Stimulated activated CD4-positive, alpha-beta T cell treated with anti-CD3 and anti-CD28 coated beads, Interleukin-12 subunit alpha, Interleukin-12 subunit beta, amount 100 ng/mL, for 4 hours (primary cell): ENCODE measurements around the gene LANCL2.

Experiments used
- DNase-seq: peaks from one replicate; pipeline ENCODE4 v3.0.0-alpha.2; 2020

LANCL2 gene

DNA sequence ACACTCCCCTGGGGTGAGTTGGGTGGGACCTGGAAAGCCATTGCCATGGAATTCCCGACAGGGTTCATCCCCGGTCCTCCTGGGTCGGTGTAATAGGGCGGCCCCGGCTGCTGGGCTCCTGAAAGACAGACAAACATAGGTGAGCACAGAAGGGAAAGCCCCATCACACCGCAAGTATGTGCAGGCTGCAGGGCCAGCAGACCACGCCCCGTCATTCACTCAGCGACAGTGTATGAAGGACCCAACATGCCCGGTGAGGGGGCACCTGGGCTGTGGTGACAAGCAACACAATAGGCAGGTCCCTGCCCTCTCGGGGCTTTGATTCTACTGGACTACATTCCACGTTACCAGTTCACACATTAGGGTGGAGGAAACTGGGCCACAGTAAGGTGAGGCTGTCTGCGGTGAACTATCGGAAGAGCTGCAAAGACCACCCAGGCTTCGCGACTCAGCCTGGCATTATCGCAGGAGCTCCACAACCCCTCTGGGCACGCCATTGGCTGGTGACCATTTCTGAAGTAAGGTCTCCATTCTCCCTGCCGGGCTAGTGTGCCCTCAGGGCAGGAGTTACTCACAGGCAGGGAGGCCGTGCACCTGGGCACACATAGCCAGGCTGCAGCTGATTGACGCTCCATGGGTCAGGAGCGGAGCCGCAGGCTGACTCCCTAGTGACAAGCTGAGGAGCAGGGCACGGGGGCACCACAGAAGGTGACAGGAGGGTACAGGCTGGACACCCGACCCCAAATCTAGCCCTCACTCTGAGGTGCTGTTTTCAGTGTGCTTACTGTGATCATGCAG lies 108.0 kb downstream of the LANCL2 start:
- DNase-seq: no peak

DNA sequence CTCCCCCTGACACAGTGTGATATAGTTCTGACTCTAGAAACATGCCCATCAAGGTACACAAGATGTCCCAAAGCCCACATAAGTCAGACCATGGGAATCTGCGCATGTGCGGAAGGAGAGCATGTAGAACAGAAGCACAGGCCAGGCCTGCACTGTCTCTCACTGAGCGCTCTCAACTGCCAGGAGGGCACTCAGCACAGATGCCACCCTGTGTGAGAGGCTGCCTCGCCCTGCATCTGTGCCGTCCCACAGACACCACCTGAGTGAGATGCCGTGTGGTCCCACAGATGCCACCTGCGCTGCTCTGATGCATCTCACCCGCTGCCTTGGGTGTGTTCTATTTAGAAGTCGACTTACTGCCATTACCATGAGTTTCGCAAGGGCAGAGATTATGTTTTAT lies 108.8 kb downstream of the LANCL2 start:
- DNase-seq: no peak

DNA sequence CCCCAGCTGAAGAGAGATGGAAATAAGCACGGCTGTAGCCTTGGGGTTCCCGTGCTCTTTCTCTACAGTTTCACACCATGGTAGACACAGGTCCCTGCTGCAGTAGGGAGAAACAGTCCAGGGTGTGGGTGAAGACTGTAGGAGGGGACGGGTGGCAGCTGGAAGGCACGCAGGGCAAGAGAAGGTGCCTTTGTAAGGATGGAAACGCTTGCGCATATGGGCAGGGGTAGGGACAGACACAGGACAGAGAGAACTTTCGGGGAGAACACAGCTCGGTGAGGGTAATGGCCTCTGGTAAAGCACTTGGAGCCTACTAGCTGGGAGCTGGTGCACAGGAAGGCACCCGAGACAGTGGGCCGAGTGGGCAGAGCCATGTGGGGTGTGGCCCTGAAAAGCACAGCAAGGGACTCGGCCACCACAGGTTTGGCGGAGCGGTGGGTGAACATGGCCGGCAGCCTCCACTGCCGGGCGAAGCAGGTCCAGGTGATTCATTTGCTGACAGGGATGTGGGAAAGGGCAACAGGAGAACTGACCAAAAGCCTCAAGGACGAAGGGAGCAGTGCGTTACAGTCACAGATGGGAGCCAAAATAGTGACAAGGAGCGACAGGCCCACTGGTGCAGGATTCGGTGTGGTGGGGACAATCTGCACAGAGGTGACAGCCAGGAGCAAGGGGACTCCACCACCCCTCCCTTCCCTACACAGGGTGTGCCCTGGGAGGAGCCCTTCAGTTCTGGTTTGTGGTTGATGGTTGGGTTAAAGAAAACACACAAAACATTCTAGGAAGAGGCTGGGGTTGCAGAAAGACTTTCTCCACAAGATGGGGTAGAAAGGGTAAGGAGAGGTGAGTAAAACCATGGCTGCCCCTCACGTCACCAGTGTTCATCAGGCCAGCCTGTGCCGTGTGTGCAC lies 110.1 kb downstream of the LANCL2 start:
- DNase-seq: no peak

DNA sequence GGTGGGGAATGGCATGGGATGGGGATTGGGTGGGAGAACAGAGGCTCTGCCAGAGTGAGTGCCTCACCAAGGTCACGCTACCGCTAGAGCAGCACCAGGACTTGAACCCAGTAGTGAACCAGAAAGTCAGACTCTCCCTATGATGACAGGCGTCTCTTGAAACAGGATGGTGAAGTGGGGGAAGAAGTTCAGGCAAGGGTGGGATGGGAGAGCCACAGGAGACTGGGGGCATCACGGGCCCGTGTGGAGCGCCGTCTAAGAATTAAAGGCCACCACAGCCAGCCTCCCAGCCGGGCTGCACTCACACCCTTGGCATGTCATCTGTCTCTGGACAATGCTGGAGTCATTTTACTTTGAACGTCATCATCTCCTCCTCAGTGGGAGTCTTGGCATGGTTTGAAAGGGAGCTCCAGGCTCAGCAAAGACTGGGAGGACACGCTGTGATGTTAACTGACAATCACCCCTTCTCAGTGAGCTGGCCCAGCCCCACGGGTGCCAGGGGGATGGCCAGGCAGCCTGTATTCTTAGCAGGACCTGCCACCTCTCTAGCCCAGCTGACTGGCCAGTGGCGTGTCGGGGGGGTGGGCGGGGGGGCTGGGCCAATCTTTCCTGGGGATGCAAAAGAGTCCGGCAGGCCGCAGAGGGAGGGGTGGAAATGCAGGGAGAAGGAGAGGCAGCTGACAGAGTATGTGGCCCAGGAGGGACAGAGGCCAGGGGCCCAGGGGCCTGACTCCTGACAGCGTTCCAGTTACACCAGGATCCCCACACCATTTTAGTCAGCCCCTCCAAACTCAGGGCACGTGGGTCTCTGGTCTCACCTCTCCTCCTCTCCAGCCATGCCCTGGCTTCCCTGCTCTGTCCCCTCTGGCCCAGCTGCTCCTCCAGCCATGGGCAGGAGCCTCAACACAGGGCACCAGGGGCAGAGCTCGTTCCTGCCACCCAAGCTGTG lies 111.0 kb downstream of the LANCL2 start:
- no peak for DNase-seq

DNA sequence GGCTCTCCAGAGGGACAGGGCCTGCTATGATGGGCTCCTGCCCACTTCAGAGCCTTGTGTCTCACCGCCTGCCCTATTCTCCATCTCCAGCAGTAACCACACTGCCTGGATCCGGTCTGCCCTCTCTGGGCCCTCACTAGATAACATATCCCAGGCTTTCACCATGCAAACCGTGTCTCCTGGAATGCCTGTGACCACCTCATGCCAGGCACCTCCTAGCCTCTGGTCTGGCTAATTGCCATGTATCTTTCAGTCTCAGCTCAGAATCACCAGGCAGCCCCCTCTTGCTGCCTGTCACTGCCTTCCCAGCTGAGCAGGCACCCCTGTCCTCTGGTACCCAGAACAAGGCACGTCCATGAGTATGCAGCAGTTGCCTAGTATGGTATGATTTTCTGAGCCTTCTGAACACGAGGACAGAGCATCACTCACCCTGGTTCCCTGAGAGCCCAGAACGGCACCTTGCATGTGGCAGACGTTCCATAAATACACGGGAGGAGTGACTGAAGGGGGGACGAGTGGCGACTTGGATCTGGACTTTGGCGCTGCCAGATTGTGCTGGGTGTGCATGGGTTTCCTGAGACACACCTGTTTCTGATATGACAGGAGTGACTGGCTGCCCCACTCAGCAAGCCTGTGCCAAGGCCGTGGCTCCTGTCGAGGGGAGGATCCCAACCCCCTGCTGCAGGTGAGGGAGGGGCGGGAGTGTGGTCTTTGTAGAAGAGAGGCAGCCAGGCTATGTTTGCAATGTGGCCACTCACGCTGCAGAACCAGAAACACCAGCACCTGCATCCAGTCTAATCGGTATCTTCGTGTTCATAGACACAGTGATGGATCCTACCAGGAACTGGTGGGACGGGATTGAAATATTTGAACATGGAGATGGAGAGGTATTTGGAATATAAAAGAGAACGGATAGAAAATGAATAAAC lies 112.0 kb downstream of the LANCL2 start:
- no peak for DNase-seq

DNA sequence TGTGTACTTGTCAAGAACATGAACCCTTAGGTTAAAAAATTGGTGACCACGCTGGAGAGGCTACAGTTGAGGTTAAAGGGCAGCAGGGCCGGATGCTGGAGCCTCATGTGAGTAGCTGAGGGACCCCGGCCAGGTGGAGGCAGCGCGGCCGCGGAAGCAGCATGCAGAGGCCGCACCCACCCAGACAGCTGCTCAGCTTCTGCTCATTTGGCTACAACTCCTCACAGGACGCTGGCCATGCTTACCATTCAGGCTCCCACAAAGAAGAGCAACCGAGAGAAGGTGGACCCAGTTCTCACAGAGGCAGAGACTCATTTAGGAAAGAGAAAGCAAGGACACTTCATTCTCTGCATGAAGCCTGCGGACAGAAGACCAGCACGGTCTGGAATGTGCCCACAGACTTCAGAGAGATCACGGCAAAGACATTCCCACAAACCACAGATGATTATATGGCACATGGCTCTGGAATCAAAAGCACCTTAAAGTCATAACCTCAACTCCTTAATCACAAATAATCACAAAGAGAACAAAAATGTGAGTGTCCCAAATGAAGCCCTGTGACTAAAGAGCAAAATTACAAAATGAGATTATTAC lies 112.7 kb downstream of the LANCL2 start:
- no peak for DNase-seq

DNA sequence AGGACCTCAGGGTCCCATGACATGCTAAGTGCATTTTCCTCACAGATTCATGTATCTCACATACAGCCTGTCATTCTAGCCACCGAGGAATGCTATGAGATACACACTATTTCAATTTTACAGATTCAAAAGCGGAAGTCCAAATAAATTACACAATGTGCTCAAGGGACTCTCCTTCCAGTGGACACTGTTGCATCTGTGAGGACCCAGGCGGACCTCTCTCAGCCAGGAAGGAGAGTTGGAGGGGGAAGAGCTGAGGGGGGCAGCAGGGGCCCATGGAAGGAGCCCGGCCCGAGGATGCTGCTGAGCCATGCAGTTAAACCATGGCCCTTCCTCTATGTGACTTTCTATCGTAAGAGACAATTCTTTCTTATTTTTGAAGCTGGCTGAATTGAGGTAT lies 113.6 kb downstream of the LANCL2 start:
- DNase-seq: no peak

DNA sequence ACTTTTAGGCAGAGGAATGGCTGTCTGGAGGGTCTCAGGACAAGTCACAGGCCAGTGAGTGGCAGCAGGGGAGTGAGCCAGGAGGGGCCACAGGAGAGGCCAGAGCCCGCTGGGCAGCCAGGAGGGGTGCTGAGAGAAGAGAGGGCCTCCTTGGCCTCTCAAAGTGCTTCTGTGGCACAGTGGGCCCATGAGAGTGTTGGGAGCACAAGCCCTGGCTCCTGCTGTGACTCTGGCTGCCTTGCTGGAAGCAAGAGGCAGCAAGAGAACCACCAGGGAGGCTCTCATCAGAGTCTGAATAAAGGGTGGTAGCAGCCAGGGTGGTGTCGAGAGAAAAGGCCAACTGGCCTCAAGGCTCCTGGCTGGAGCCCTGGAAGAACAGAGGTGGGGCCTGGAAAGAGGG lies 116.0 kb downstream of the LANCL2 start:
- DNase-seq: no peak

DNA sequence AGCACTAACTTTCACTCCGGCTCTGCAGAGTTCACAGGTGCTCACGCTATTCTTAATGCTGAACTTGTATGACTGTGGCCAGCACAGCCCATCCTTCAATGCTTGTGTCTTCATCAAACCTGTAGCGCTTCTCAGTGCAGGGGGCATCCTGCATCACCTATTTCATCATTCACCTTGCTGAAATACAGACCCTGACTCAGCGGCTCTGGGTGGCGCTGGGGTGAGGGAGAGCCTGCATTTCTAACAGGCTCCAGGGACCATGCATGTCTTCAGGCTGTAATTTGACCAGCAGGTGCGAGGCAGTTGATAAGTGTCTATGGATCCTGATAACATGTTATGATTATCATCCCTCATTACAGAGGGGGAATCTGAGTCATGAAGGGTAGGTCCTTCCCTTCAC lies 117.9 kb downstream of the LANCL2 start:
- DNase-seq: no peak
